ENCODE measurements around the gene EPX.
A peak's percentile ranks its signal among the peaks of the same experiment; 100 is the strongest.

Gene EPX

DNA sequence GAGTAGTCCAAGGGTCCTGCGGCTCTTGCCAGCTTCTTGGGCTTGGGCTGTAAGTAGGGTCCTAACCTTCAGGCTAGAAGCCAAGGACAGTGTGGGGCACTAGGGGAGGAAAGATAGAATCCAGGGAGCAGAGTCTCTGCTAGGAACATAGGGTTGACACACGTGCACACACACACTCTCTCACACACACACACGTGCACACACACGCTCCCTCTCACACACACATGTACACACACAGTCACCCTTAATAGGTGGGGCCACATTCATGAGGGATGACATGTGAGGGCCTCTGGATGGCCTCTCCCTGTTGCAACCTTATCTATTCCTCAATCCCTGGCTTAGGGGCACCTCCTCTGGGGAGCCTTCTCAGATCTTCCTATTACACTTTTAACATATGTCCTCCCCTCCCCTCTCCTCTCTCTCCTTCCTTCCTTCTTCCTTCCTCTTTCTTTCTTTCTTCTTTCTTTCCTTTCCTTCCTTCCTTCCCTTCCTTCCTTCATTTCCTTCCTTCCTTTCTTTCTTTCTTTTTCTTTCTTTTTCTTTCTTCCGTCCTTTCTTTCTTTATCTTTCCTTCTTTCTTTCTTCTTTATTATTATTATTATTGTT lies 3.1 kb downstream of the EPX start:
- peak; percentile 78 to 80 for DNase-seq
- no peak for TF ChIP-seq POLR2A (IDR thresholded peaks at IDR 0.05; ENCODE audit: low read length)
- TF ChIP-seq GATA1 (IDR thresholded peaks at IDR 0.05; ENCODE audit: low read depth, low read length): no peak

DNA sequence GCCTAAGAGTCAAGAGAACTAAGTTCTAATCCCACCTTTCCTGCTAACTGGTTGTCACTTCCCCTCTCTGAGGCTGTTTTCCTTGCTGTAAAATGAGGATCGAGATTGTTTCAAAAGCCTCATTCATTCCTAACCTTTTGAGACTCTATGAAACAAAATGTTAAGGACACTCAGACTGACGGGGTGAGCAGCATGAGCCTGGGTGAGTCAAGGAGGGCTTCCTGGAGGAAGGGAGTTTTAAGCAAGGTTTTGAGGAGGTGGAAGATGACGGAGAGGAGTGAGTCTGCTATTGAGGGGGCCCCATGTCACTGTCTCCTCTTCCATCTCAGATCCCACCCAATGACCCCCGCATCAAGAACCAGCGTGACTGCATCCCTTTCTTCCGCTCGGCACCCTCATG lies 4.1 kb downstream of the EPX start:
- no peak for DNase-seq
- no peak for TF ChIP-seq POLR2A (IDR thresholded peaks at IDR 0.05; ENCODE audit: low read length)
- no peak for TF ChIP-seq GATA1 (IDR thresholded peaks at IDR 0.05; ENCODE audit: low read depth, low read length)

GRCh38 chr17:58200024-58200633 lies 7.6 kb downstream of the EPX start:
- peak; percentile 60 to 68 for DNase-seq
- TF ChIP-seq POLR2A (IDR thresholded peaks at IDR 0.05; ENCODE audit: low read length) (no peak), GATA1 (IDR thresholded peaks at IDR 0.05; ENCODE audit: low read depth, low read length) (no peak)

GRCh38 chr17:58202859-58203258 lies 10.3 kb downstream of the EPX start:
- TF ChIP-seq GATA1 (IDR thresholded peaks at IDR 0.05; ENCODE audit: low read depth, low read length): no peak
- no peak for TF ChIP-seq POLR2A (IDR thresholded peaks at IDR 0.05; ENCODE audit: low read length)
- DNase-seq: no peak

DNA sequence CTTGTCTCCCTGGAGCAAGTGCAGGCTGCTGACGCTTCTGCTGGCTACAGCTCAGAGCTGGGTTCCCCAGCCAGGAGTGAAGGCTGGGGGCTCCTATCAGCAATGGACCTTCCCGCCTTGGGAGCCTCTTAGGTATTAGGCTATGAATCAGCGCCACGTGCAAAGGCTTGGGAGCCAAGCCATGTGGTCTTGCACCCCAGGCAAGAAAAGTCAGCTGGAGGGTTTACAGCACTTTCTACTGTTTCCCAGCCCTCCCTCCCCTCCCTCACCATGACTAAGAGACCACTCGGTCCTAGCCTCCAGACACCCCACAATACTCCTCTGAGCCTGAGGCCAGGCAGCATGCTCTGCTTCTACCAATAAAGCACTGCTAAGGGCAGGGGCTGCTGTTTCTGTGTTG lies 12.3 kb downstream of the EPX start:
- TF ChIP-seq GATA1 (IDR thresholded peaks at IDR 0.05; ENCODE audit: low read depth, low read length) (no peak), POLR2A (IDR thresholded peaks at IDR 0.05; ENCODE audit: low read length) (no peak)
- no peak for DNase-seq

DNA sequence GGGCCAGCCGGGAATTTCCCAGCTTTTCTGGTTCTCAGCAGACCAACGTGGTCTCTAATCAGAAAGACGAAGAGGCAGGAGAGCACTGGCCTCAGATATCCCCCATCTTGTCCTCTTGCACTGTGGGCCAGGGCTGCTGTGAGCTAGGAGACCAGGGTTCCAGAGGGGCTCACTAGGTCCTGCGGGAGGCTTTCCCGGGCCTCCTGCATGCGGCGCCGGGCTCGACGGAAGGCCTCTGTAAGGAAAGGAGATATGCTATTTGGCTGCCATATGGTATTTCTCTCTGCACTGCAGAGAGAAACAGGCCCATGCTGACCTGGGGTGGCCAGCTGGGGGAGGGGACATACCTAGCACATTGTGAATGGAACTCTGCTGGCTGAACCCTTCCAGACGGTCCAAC lies 13.4 kb downstream of the EPX start:
- DNase-seq: no peak
- no peak for TF ChIP-seq POLR2A (IDR thresholded peaks at IDR 0.05; ENCODE audit: low read length)
- no peak for TF ChIP-seq GATA1 (IDR thresholded peaks at IDR 0.05; ENCODE audit: low read depth, low read length)

DNA sequence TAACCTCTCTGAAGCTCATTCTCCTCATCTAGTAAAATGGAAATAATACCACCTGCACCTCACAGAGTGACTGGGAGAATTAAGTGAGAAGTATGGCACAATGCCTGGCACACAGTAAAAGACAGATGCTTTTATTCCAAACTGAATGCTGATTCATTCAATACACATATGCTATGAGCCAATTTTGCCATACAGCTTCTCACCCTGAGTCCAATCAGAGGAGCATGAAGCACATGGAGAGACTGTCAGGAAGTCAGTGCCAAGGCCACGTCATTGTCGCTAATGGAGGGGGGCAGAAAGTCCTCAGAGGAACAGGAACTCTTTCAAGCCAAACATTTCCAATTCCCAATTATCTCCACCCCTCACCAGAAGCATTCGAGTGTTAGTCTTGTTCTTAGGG lies 14.9 kb downstream of the EPX start:
- no peak for TF ChIP-seq GATA1 (IDR thresholded peaks at IDR 0.05; ENCODE audit: low read depth, low read length)
- no peak for TF ChIP-seq POLR2A (IDR thresholded peaks at IDR 0.05; ENCODE audit: low read length)
- no peak for DNase-seq

DNA sequence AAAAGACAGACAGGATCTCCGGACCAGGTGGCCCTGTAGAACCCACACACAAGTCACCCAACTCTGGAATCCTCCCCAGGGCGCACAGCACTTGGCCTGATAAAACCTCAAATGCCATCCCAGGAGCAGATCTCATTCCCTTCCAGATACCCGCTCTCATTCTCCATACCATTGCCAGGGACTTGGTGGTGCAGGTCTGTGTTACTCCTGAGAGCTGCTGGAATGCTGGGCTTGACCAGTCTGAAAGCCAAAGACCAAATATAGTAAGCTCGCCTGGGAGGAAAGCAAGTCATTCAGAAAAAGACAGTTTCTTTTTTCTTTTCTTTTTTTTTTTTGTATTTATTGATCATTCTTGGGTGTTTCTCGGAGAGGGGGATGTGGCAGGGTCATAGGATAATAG lies 15.8 kb downstream of the EPX start:
- no peak for DNase-seq
- no peak for TF ChIP-seq POLR2A (IDR thresholded peaks at IDR 0.05; ENCODE audit: low read length)

DNA sequence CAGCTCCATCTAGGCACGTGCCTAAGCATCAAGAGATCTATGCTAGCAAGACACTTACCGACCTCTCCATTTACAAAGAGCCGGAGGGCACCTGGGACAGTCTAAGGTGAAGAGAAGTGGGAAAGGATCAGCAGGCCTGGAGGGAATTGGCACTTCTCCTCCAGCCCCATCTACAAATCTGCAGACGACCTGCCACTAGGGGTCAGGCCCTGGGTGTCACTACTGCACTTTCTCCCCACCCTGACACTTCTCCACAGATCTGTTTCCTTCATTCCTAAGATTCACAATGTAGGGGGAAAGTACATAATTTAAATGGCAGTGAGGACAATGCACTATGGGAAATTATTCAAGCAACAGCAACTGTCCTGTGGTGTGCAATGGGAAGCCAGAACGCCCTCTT lies 18.4 kb downstream of the EPX start:
- DNase-seq: peak in 1 of 2 experiments; percentile 17
- TF ChIP-seq POLR2A (IDR thresholded peaks at IDR 0.05; ENCODE audit: low read length) (no peak), GATA1 (IDR thresholded peaks at IDR 0.05; ENCODE audit: low read depth, low read length) (no peak)

- TF ChIP-seq GATA1 (IDR thresholded peaks at IDR 0.05; ENCODE audit: low read depth, low read length): no peak
- no peak for TF ChIP-seq POLR2A (IDR thresholded peaks at IDR 0.05; ENCODE audit: low read length)
- peak; percentile 22 to 28 for DNase-seq
Measured at GRCh38 chr17:58215685-58216084, 23.2 kb downstream of the EPX start.

GRCh38 chr17:58217766-58218165 lies 25.2 kb downstream of the EPX start:
- no peak for TF ChIP-seq GATA1 (IDR thresholded peaks at IDR 0.05; ENCODE audit: low read depth, low read length)
- no peak for TF ChIP-seq POLR2A (IDR thresholded peaks at IDR 0.05; ENCODE audit: low read length)

GRCh38 chr17:58219007-58219788 lies 26.7 kb downstream of the EPX start, which contains the start of gene MKS1:
MKS1 (minus strand) TSS chr17:58219255; CDS start chr17:58219230, 25 bp downstream.
- TF ChIP-seq GATA1 (IDR thresholded peaks at IDR 0.05; ENCODE audit: low read depth, low read length) (no peak), POLR2A (IDR thresholded peaks at IDR 0.05; ENCODE audit: low read length) (peak; percentile 91)
- peak; percentile 97 for DNase-seq

More at GRCh38 chr17:58217766-58218165, 25.2 kb downstream of the EPX start:
- DNase-seq: peak; percentile 11 to 52

- DNase-seq: peak in 1 of 2 experiments; percentile 39
- TF ChIP-seq GATA1 (IDR thresholded peaks at IDR 0.05; ENCODE audit: low read depth, low read length): no peak
- no peak for TF ChIP-seq POLR2A (IDR thresholded peaks at IDR 0.05; ENCODE audit: low read length)
Measured at GRCh38 chr17:58219789-58220183, 27.3 kb downstream of the EPX start.

DNA sequence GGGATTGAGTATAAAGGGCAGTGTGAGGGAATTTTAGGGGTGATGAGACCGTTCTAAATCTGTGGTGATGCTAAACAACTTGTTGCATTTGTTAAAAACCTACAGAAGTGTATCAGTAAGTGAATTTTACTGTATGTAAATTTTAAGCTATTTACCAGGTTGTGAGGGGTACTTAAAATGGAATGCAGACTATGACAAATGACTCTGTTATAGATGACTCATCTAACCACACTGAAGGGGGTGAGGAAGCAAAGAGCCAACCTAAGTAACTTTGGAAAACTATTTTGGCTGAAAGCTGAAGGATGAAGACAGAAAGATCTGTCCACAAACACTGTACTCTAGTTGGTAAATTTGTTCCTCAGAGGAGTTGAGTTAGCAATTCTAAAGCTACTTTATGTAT lies 31.8 kb downstream of the EPX start:
- TF ChIP-seq POLR2A (IDR thresholded peaks at IDR 0.05; ENCODE audit: low read length) (no peak), GATA1 (IDR thresholded peaks at IDR 0.05; ENCODE audit: low read depth, low read length) (no peak)
- DNase-seq: no peak
